ENCODE results near the gene COL2A1.

Gene COL2A1

DNA sequence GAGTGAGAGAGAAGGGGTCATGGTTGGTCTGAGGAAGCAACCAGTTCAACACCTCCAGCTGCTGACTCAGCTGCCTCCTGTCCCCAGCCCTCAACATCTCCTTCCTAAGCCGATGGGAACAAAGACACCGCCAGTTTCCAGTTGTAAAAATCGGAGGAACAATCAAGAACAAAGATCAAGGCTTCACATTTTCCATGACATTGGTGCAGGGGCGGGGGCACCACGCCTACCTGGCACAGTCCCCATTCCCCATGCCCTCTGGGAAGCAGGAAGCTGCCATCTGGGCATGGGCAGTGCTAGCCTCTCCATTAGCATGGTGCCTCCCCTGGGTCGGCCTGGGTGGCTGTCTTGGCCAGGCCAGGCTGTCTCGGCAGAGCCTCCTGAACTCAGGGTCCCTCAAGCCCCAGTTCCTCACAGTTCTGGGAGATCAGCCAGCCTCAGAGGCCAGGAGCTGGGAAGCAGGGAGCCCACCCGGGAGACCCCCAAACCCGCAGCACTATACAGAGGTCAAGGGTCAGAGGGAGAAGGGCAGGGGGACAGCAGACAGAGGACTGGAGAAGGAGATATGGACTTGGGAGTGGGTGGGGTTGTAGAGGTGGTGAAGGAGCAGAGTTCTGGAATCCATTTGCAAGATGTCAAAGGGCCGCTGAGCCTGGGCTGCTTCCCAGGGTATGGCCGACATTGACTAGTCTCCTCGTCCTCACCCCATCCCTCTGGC is 60.5 kb downstream of the COL2A1 start:
- peaks cover 8% of the 10 kb centered on the region for H3K27me3 ChIP-seq (ENCODE audit: low read depth, low read length)

GRCh38 chr12:47942614-47943225 is 61.6 kb downstream of the COL2A1 start:
- Histone ChIP-seq H3K9me3 (ENCODE audit: insufficient read depth, low read length) (no peaks in the 10 kb centered on the region), H3K36me3 (replicated peaks; ENCODE audit: low read depth, low read length) (no peaks in the 10 kb centered on the region), H3K4me1 (ENCODE audit: low read length) (no peaks in the 10 kb centered on the region), H3K27me3 (ENCODE audit: low read depth, low read length) (peaks cover 8% of the 10 kb centered on the region), H3K4me3 (ENCODE audit: low read length) (no peak overlapping the region), H3K79me2 (ENCODE audit: low read length) (no peaks in the 10 kb centered on the region), H2AFZ (ENCODE audit: low read depth, low read length) (no peak overlapping the region), H3K27ac (ENCODE audit: low read length) (no peak overlapping the region), H3K9ac (ENCODE audit: low read length) (no peak overlapping the region), H4K20me1 (ENCODE audit: insufficient read depth, low read length) (no peaks in the 10 kb centered on the region), H3K4me2 (ENCODE audit: low read length) (no peak overlapping the region)
- TF ChIP-seq EZH2phosphoT487 (IDR thresholded peaks at IDR 0.05; ENCODE audit: low read depth), result no peak
- no peak for TF ChIP-seq CTCF (IDR thresholded peaks at IDR 0.05; ENCODE audit: low read depth, low read length)

More for the DNA sequence above, 60.5 kb downstream of the COL2A1 start:
- no peaks in the 10 kb centered on the region for H4K20me1 ChIP-seq (ENCODE audit: insufficient read depth, low read length)
- no peaks in the 10 kb centered on the region for H3K36me3 ChIP-seq (replicated peaks; ENCODE audit: low read depth, low read length)
- H3K9me3 ChIP-seq (ENCODE audit: insufficient read depth, low read length), result no peaks in the 10 kb centered on the region
- no peaks in the 10 kb centered on the region for H3K4me1 ChIP-seq (ENCODE audit: low read length)
- no peak overlapping the region for H3K4me3 ChIP-seq (ENCODE audit: low read length)
- H2AFZ ChIP-seq (ENCODE audit: low read depth, low read length), result no peak overlapping the region
- no peak overlapping the region for H3K4me2 ChIP-seq (ENCODE audit: low read length)
- H3K27ac ChIP-seq (ENCODE audit: low read length), result no peak overlapping the region
- no peak overlapping the region for H3K9ac ChIP-seq (ENCODE audit: low read length)
- TF ChIP-seq EZH2phosphoT487 (IDR thresholded peaks at IDR 0.05; ENCODE audit: low read depth), result no peak
- TF ChIP-seq CTCF (IDR thresholded peaks at IDR 0.05; ENCODE audit: low read depth, low read length), result no peak
- no peaks in the 10 kb centered on the region for H3K79me2 ChIP-seq (ENCODE audit: low read length)

DNA sequence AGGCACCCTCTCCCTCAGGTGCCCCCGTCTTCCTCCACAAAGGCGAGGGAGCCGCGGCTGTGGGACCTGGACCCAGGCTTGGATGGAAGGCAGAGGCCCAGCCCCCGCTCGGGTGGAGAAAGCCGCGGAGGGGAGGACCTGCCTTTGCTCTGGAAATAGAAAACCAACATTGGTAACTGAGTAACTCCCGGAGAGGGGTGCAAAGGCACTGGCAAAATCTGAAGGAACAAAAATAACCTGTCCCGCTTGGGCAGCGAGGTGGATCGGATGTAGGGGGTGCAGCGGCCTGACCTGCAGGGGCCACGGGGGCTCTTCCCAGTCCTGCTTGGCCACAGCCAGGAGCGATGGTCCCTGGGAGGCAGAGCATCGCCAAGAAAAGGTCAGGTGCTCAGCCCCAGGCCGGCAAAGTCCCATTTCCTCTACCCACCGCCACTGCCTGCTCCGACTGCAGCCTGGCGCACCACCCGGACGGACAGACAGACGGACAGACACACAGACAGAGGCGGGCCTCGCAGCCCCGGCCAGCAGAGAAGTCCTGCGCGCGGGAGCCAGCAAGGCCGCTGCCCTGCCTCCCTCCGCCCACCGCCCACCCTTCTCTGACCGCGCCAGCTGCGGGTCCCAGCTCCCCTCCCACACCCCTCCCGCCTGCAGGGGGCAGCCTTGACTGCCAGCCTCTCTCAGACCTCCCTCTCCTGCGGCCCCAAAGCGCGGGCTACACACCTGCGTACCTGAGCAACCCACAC is 62.2 kb downstream of the COL2A1 start:
- Histone ChIP-seq H2AFZ (ENCODE audit: low read depth, low read length) (no peak overlapping the region), H3K27me3 (ENCODE audit: low read depth, low read length) (peaks cover 8% of the 10 kb centered on the region), H3K79me2 (ENCODE audit: low read length) (no peaks in the 10 kb centered on the region), H3K27ac (ENCODE audit: low read length) (no peak overlapping the region), H3K4me1 (ENCODE audit: low read length) (no peaks in the 10 kb centered on the region), H3K9ac (ENCODE audit: low read length) (no peak overlapping the region), H3K36me3 (replicated peaks; ENCODE audit: low read depth, low read length) (no peaks in the 10 kb centered on the region), H3K4me3 (ENCODE audit: low read length) (no peak overlapping the region), H4K20me1 (ENCODE audit: insufficient read depth, low read length) (no peaks in the 10 kb centered on the region), H3K4me2 (ENCODE audit: low read length) (no peak overlapping the region), H3K9me3 (ENCODE audit: insufficient read depth, low read length) (no peaks in the 10 kb centered on the region)
- TF ChIP-seq CTCF (IDR thresholded peaks at IDR 0.05; ENCODE audit: low read depth, low read length) (peak; percentile 31; the same call in 1 of the 2 replicates), EZH2phosphoT487 (IDR thresholded peaks at IDR 0.05; ENCODE audit: low read depth) (no peak)

GRCh38 chr12:47941475-47941780 is 62.8 kb downstream of the COL2A1 start:
- Histone ChIP-seq H3K9ac (ENCODE audit: low read length) (no peak overlapping the region), H3K9me3 (ENCODE audit: insufficient read depth, low read length) (no peaks in the 10 kb centered on the region), H2AFZ (ENCODE audit: low read depth, low read length) (no peak overlapping the region), H3K27ac (ENCODE audit: low read length) (no peak overlapping the region), H3K4me1 (ENCODE audit: low read length) (no peaks in the 10 kb centered on the region), H4K20me1 (ENCODE audit: insufficient read depth, low read length) (no peaks in the 10 kb centered on the region), H3K4me3 (ENCODE audit: low read length) (no peak overlapping the region), H3K79me2 (ENCODE audit: low read length) (no peaks in the 10 kb centered on the region), H3K27me3 (ENCODE audit: low read depth, low read length) (peaks cover 8% of the 10 kb centered on the region), H3K4me2 (ENCODE audit: low read length) (no peak overlapping the region), H3K36me3 (replicated peaks; ENCODE audit: low read depth, low read length) (no peaks in the 10 kb centered on the region)
- TF ChIP-seq EZH2phosphoT487 (IDR thresholded peaks at IDR 0.05; ENCODE audit: low read depth), result no peak
- TF ChIP-seq CTCF (IDR thresholded peaks at IDR 0.05; ENCODE audit: low read depth, low read length), result no peak
